Amygdala (tissue), 56 donors: ENCODE results near the gene MRLN.
A peak's percentile ranks its signal among the peaks of the same experiment; 100 is the strongest.
"Not testable (repeated sequence)": the region's sequence is repeated elsewhere in the genome, so short reads cannot be mapped to it uniquely, and the experiment has no call there.

ENCODE experiments used
- DNase-seq, 56 donors: peaks; one replicate each; lab custom pipeline; 2025; lab: John Stamatoyannopoulos, UW

MRLN gene

DNA sequence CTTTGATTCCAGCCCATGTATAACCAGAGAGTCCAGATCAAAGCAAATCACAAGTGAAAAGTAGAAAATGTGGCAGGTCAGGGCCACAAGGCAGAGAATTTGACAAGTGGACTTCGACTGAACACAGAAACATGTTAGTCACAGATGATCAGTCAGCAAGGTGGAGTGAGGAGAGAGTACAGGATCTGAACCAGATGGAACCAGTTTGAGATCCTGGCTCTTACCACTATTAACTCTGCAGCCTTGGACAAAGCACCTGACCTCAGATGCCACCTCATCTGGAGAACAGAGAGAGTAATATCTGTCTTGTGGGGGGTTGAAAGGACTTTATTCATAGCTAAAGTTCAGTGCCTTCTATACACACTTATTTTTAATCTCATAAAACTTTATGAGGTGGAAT is 4.4 kb downstream of the MRLN start:
- DNase-seq: no peak

DNA sequence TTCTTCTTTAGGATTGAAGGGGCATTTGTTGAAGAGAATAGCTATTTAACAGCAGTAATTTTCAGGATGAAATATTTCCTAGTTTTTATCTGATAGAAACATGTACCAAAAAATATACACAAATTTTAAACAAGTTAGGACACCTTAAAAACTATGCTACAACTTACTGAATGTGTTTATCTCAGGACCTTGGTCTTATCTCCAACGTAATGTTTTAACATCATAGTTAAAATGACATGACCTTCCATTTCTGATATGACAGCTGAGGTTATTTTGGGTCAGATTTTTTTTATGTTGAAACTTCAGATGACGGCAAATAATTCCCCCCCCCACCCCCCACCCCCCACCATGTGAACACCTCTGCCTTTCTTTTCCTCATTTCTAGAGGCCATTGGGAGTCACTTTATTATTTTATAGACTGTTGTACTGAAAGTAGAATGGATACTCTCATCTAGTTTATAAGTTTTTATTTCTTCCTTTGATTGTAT is 8.0 kb downstream of the MRLN start:
- no peak for DNase-seq

DNA sequence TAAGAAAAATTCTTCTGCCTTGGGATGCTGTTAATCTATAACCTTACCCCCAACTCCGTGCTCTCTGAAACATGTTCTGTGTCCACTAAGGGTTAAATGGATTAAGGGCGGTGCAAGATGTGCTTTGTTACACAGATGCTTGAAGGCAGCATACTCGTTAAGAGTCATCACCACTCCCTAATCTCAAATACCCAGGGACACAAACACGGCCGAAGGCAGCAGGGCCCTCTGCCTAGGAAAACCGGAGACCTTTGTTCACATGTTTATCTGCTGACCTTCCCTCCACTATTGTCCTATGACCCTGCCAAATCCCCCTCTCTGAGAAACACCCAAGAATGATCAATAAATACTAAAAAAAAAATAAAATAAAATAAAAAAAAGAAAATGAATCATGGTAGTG is 8.5 kb downstream of the MRLN start:
- not testable (repeated sequence) for DNase-seq

DNA sequence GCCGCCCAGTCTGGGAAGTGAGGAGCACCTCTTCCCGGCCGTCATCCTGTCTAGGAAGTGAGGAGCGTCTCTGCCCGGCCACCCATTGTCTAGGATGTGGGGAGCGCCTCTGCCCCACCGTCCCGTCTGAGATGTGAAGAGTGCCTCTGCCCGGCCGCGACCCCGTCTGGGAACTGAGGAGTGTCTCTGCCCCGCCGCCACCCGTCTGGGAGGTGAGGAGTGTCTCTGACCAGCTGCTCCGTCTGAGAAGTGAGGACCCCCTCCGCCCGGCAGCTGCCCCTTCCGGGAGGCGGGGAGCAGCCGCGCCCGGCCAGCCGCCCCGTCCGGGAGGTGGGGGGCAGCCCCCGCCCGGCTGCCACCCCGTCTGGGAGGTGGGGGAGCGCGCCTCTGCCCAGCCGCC is 9.1 kb downstream of the MRLN start:
- not testable (repeated sequence) for DNase-seq

DNA sequence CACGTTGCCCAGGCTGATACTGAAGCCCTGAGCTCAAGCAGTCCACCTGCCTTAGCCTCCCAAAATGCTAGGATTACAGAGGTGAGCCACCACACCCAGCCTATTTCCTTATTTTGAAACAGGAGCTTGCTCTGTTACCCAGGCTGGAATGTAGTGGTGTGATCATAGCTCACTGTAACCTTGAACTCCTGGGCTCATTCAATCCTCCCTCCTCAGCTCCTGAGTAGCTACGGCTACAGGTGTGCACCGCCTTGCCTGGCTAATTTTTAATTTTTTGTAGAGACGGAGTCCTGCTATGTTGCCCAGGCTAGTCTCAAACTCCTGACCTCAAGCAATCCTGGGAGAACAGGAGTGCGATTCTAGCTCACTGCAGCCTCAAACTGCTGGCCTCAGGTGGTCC is 11.7 kb downstream of the MRLN start:
- no peak for DNase-seq

DNA sequence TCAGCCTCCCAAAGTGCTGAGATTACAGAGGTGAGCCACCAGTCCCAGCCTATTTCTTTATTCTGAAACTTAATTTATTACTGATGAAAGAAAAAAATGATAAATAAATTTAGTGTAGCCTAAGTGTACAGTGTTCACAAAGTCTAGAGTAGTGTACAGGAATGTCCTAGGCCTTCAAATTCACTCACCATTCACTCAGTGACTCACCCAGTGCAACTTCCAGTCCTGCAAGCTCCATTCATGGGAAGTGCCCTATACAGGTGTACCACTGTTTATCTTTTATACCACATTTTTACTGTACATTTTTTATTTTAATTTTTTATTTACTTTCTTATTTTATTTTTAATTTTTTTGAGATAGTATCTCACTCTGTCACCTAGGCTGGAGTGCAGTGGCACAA is 12.2 kb downstream of the MRLN start:
- no peak for DNase-seq

DNA sequence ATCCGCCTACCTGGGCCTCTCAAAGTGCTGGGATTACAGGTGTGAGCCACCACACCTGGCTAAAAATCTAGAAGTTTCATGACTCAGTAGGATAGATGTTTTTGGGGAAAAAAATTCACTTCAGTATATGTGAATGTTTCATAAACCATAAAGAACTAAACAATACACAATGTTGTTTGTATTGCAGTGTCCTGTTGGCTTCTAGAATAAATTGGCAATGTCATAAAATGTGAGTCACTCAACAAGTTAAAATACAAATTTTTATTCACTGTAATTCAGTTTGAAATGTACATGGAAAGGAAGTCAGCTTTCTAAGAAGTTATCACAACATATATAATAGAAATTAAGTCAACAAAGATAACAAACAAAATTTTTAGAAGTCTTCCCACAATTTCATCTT is 16.5 kb downstream of the MRLN start:
- no peak for DNase-seq

DNA sequence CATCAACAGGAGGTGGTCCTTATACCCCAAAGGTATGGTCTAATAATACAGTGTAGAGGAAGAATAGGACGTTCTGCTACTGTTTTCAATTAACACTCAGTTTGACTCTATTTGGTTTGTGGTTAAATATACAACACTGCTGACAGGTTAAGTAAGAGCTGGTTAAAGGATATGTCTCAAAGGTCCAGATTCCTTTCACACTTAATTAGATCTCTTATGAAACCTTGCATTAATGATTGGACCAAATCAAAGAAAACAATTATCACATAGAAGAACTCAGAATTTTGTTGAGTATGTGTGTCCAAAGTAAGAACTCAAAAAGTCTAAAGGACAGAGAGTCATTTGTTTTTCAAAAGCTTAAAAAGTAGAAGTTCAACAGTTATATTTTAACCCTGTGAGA is 18.0 kb downstream of the MRLN start:
- no peak for DNase-seq

DNA sequence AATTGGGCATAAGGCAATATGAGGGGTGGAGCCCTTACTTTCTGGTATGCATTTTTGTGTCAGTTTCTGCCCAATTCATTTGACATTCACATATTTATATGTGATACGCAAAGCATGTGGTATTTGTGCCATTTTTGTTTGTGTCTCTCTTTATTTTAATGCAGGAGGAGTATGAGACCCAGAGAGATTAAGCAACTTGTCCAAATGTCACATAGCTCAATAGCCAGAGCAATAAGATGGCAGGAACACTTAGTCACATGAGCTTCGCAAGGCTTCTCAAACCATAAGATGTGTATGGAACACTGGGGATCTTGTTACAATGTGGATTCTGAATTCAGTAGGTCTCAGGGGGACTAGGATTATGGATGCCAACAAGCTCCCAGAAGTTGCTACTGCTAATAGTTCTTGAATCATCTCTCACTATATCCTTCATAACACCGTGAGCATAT is 19.2 kb downstream of the MRLN start:
- DNase-seq: no peak

DNA sequence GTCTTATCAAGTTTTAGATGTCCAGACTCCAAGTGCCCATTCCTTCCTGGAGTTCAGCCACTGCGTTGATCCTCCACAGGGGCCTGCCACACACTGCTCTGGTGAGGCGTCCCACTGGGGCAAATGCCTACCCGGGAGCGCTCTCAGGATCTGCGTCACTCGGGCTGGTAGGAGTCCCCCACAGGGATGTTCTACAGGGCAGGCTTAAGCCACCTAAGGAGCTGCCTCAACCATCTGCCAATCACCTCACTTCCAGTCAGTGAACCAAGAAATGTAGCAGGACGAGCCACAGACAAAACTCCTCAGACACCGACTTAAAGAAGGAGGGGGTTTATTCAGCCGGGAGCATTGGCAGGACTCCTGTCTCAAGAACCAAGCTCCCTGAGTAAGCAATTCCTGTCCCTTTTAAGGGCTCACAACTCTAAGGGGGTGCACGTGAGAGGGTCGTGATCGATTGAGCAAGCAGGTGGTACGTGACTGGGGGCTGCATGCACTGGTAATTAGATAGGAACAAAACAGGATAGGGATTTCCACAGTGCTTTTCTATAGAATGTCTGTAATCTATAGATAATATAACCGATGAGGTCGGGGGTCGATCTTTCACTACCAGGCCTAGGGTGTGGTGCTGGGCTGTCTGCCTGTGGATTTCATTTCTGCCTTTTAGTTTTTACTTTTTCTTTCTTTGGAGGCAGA is 19.8 kb downstream of the MRLN start:
- DNase-seq: not testable (repeated sequence)

DNA sequence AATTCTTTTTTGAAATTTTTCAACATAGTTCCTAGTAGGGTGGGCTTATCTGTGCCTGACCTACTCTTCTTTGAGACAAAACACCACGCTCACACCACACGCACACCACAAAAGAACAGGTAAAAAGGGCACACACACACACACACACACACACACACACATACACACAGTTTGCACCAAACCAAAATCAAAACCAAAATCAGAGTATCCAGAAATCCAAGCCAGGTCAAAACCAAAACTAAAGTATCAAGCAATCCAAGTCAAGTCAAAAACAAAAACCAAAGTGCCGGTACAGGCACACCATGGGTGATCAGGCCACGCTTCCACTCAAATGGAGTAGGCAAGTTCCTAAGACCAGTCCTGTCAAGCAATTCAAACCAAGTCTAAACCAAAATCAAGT is 20.4 kb downstream of the MRLN start:
- DNase-seq: not testable (repeated sequence)

DNA sequence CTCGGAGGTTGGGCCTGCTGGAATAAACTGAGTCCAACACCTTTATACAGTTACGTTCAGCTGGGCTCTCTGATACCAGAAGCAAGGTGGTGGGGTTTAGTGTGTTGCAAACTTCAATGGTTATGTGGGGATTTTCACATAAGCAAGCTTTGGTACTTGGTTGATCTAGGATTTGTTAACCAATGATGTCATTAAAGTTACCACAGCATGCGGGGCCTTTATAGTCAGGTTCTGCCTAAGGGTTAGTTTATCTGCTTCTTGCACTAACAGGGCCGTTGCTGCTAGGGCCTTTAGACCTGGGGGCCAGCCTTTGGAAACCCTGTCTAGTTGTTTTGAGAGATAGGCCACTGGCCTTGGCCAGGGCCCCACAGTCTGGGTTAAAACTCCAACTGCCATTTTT is 24.1 kb downstream of the MRLN start:
- not testable (repeated sequence) for DNase-seq

DNA sequence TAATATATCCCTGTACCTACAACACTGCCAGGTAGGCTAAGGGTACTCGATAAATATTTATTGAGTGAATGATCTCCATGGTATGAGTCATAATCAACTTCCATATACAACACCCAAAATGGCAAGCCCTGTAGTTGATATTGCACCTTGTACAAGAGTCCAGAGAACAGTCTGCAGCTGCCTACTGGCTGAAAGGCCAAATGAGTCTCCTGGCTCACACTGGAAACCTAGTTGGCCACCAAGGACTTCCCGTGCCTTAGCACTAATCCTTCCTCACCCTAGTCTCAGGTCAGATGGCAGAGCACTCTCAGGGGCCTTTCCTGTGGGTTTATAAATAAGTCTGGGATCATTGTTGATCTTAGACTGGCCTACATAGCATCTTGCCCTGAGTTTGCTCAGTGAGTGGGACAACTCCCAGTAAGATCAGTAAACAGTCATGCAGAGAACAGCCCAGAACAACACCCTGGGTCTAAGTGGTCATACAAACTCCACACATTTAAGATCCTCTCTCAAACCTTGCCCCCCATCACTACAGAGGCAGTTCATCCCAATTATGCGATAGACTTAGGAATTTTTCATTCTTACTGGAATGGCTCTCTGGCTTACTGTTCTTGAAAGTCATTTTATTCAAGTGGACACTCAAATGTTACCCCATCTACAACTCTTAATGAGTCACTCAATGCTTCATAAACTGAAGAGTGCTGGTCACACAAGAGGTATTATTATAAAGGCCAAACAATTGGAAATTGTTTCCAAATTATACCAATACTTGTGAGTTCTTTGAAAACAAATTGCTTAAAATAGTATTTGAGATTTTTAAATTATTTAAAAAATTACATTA is 28.9 kb downstream of the MRLN start:
- no peak for DNase-seq

DNA sequence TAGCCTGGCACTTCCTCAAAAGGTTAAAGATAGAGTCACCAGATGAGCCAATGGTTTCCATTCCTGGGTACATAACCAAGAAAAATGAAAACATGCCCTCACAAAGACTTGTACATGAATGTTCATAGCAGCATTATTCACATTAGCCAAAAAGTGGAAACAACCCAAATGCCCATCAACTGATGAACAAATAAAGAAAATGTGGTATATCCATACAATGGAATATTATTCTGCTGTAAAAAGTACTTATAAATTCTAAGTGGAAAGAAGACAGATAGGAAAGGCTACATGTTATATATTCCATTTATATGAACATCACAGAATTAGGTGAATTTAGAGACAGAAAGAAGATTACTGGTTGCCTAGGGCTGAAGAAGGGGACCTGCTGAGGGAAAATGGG is 32.9 kb downstream of the MRLN start:
- DNase-seq: no peak

DNA sequence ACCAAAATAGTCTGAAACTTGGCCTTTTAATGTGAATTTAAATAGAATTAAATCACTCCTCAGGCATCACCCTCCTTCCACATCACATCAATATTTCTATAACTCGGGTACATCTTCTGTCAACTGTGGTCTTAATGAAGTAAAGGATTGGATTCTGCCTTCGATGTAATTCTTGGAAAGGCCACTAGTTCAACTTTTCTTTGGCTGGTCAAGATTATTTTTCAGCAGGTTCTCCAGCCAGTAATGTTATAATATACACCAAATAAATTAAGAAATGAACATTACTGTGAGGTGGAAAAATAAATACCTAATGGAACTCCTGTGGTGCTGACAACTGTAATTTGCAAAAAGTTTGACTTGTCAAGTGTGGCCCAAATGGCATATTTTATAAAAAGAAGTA is 33.9 kb downstream of the MRLN start:
- DNase-seq: no peak

DNA sequence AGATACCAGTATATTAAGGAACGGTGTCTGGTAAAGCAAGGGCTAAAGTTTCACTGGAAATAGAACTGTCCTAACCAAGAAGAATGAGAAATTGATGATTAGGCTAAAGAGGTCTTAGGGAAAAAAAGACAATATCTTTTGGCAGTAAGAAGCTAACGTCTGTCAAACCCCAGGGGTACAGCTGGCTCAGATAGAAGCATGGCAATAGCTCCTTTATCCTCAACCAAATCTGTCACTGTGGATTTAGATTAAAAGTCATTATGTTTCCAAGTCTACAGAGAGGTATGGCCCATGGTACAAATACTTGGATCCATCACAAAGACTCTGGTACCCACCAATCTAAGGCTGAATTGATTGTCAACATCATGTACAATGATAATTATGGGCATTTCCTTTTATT is 35.0 kb downstream of the MRLN start:
- DNase-seq: no peak

DNA sequence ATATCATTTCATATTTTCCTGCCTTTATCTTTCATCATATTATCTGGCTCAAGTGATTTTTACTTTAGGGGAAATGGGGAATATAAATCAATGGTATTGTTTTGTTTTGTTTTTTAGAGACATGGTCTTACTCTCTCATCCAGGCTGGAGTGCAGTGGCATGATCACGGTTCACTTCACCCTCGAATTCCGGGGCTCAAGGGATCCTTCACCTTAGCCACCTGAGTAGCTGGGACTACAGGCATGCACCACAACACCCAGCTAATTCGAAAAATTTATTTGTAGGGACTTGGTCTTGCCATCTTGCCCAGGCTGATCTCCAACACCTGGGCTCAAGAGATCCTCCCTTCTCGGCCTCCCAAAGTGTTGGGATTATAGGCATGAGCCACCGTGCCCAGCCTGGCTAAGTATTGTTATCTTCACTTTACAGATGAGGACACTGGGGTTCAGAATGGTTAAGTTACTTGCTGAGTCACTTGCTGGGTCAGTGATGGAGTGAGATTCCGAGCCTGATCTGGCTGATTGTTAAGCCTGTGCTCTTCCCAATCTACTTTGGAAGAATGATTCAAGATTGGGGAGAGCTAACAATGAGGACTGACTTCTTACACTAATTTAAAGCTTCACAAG is 39.9 kb downstream of the MRLN start:
- no peak for DNase-seq

DNA sequence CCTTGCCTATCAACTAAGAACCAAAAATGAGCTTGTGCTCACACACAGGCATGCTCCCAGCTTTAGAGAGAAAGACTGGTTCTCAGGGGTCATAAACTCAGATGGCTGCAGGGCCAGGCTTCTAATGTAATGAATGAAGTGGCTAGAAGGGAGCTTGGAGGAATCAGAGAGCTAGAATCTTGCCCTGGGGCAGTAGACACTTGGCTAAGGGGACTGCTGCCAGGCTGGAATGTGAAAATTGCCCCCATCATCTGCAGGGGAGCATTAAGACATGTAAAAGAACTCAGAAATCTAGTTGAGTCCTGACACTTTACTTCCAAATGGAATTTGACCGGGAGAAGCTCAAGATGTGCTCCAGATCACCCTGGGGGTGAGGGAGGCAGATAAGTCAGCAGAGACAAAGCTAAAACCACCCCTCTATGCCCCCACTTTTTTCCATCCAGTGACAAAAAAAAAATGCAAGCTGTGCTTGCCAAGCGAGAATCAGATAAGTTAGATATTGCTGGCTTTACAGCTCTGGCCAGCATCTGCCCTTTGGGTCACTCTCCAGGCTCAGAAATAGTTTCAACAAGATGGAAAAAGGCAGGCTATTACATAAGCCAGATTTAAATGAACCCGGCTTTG is 41.3 kb downstream of the MRLN start:
- no peak for DNase-seq

DNA sequence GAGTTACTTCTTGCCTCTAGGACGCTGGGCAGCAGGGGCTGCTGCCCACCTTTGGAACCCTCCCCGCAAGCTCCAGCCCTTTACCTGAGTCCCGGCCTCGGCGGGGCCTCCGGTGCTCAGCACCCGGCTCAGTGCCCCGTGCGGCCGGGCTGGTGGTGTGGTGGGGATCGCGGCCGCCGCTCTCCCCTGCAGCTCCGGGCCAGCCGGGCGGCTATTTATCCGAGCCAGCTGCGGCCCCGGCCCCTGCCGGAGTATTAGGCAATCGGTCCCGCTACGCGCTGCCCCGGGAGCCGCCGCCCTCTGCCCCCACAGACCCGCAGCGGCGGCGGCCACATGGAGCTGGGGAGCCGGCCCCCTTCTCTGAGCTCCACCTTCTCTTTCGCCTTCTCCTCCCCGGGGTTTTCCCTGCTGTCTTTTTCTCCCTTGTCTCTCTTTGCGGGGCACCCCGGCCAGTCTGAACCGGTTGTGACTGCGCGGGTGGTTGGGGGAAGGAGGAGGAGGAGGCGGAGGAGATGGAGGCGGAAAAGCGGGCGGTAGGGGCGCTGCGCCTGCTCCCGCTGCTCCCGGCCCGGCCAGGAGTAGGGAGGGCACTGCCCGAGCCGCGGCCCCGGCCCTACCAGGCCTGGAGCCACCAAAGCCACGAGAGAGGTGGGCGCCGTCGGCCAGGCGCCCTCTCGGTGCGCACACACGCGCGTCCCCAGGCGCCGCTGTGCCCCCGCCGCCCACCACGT is 43.7 kb downstream of the MRLN start, which contains the start of gene SLC16A9:
Gene SLC16A9, minus strand, starts transcription at position 456 of the 731 bp plus-strand sequence. CDS start 25,559 bp downstream, outside the sequence.
- DNase-seq: peak in 48 of 56 donors; percentile 10 to 89 (median 66)

DNA sequence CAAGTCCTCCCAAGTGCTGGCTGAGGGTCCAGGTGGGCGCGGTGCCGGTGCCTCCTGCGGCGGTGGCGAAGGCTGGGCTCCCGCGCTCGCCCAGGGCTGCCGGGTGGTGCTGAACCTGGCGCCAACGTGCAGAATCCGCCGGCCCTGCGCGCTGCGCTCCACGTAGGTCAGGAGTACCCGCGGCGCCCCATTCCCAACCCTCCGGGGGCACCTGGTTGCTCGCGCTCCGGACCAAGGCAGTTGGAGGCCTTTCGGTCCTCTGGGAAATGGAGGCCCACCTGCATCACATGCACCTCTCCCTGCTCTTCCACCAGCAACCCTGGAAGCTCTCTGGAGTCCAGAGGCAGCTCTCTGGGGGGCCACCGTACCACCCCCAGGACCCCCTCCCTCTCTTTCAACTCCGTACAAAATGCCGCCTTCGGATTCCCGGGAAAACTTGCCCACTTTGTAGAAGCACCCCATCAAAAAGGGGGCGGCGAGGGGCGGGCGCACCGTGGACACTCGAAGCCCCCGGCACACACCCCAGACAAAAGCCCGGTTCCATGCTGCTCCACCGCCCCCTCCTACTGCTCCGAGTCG is 44.4 kb downstream of the MRLN start:
- peak in 6 of 56 donors; percentile 2 to 26 (median 6) for DNase-seq
